ENCODE data around the gene TMEM53.

The TMEM53 gene

DNA sequence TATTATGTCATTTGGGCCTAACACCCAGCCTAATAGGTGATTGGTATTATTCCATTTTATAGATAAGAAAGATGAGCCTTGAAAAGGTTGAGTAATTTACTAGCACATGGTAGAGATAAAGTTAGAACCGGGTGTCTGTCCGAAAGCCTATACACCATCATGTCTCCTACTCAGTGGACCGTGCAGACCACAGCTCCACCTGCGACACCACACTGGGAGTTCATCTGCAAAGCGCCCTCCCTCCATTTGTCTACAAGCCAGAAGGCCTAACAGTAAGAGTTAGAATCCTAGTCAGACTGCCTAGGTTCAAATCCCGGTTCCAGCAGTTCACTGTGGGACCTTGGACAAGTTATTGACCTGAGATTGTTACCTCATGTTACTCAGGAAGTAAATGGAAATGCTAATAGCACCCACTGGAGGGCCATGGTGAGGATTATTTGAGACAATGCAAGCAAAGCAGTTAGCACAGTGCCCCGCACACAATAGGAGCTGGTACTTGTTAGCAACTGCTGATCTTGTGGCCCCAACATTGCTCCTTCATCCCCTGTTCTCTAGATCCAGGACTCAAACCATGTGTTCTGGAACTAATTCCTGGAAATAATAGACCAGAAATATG, 20.7 kb upstream of the TMEM53 start:
- Histone ChIP-seq H3K4me3 (ENCODE audit: low read length) (no peak overlapping the region), H3K4me1 (ENCODE audit: control insufficient read depth, insufficient read depth, low read length) (no peaks in the 10 kb centered on the region), H3K27ac (ENCODE audit: low read depth, low read length) (no peak overlapping the region), H3K27me3 (ENCODE audit: control insufficient read depth, insufficient read depth, low read length) (no peaks in the 10 kb centered on the region), H3K9ac (ENCODE audit: low read length) (no peak overlapping the region), H3K36me3 (ENCODE audit: control insufficient read depth, insufficient read depth, low read length) (no peaks in the 10 kb centered on the region)

DNA sequence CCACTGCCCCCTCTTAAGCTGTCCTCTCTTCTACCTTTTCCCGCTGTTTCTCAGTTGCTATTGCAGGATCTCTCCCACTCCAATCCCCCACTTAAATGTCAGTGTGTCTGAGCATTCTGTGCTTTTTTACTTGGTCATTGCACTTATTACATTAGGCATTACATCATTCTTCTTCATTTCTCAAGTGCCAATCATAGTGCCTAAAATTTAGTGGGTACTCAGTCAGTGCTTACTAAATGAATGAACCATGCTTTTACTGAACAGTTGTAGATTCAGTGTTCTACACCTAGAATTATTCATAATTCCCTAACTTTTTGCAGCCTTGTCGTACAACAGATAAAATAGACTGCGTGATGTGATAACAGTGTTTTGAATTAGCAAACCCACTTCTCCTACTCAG, 19.6 kb upstream of the TMEM53 start:
- no peak overlapping the region for H3K27ac ChIP-seq (ENCODE audit: low read depth, low read length)
- H3K4me3 ChIP-seq (ENCODE audit: low read length) = no peak overlapping the region
- H3K4me1 ChIP-seq (ENCODE audit: control insufficient read depth, insufficient read depth, low read length) = no peaks in the 10 kb centered on the region
- no peak overlapping the region for H3K9ac ChIP-seq (ENCODE audit: low read length)
- no peaks in the 10 kb centered on the region for H3K27me3 ChIP-seq (ENCODE audit: control insufficient read depth, insufficient read depth, low read length)
- no peaks in the 10 kb centered on the region for H3K36me3 ChIP-seq (ENCODE audit: control insufficient read depth, insufficient read depth, low read length)

DNA sequence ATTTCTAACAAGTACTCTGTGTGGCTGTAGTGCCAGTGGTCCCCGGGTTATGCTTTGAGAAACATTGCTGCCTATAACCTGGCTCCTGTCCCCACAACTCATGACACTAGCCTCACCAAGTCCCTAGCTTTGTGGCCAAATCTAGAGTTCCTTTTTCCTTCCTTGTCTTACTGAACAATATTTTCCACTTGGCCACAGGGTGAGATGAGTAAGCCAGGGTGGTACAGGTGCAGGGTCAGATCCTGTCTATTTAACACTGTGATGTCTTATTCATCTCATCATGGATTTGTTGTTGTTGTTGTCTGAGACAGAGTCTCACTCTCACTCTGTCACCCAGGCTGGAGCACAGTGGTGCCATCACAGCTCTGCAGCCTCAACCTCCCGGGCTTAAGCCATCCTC, 18.9 kb upstream of the TMEM53 start:
- Histone ChIP-seq H3K27ac (ENCODE audit: low read depth, low read length) (no peak overlapping the region), H3K27me3 (ENCODE audit: control insufficient read depth, insufficient read depth, low read length) (no peaks in the 10 kb centered on the region), H3K36me3 (ENCODE audit: control insufficient read depth, insufficient read depth, low read length) (no peaks in the 10 kb centered on the region), H3K4me1 (ENCODE audit: control insufficient read depth, insufficient read depth, low read length) (no peaks in the 10 kb centered on the region), H3K4me3 (ENCODE audit: low read length) (no peak overlapping the region), H3K9ac (ENCODE audit: low read length) (no peak overlapping the region)

DNA sequence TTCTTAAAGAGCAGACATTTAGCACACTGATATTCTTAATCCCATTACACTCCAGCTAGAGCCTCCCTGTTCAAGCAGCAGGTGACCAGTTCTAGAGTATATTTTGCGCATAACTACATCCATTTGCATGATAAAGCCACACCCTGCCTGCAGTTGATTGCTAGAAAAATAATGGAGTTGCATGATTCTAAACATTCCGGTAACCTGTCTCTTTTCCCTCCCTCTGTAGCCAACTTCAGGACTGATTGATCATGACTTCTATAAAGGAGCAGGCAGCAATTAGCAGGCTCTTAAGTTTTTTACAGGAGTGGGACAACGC, 15.1 kb upstream of the TMEM53 start:
- Histone ChIP-seq H3K27ac (ENCODE audit: low read depth, low read length) (no peak overlapping the region), H3K4me1 (ENCODE audit: control insufficient read depth, insufficient read depth, low read length) (no peaks in the 10 kb centered on the region), H3K9ac (ENCODE audit: low read length) (no peak overlapping the region), H3K27me3 (ENCODE audit: control insufficient read depth, insufficient read depth, low read length) (no peaks in the 10 kb centered on the region), H3K36me3 (ENCODE audit: control insufficient read depth, insufficient read depth, low read length) (no peaks in the 10 kb centered on the region), H3K4me3 (ENCODE audit: low read length) (no peak overlapping the region)

DNA sequence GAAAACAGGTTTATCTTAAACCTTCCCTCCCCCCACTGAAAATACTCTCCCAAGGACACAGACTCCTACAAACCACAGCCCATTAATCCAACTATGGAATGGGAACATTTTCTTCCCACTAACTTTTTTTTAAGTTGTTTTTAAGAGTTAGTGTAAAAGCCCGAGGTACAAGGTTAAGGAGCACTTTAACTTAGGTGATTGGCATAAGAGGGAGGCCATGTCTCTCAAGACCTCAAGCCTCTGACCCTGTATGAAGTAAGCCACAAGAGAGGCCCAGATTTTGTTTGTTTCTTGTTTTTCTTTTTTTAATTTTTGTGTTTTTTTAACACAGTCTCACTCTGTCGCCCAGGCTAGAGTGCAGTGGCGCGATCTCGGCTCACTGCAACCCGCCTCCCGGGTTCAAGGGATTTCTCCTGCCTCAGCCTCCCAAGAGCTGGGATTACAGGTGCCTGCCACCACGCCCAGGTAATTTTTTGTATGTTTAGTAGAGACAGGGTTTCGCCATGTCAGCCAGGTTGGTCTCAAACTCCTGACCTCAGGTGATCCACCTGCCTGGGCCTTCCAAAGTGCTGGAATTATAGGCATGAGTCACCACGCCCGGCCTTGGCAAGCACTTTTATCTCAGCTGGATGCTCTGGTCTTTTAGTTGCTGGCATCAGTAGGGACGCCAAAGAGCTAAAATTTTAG, 14.6 kb upstream of the TMEM53 start:
- H3K9ac ChIP-seq (ENCODE audit: low read length) = no peak overlapping the region
- H3K4me1 ChIP-seq (ENCODE audit: control insufficient read depth, insufficient read depth, low read length) = no peaks in the 10 kb centered on the region
- H3K27ac ChIP-seq (ENCODE audit: low read depth, low read length) = no peak overlapping the region
- no peak overlapping the region for H3K4me3 ChIP-seq (ENCODE audit: low read length)
- no peaks in the 10 kb centered on the region for H3K27me3 ChIP-seq (ENCODE audit: control insufficient read depth, insufficient read depth, low read length)
- no peaks in the 10 kb centered on the region for H3K36me3 ChIP-seq (ENCODE audit: control insufficient read depth, insufficient read depth, low read length)

DNA sequence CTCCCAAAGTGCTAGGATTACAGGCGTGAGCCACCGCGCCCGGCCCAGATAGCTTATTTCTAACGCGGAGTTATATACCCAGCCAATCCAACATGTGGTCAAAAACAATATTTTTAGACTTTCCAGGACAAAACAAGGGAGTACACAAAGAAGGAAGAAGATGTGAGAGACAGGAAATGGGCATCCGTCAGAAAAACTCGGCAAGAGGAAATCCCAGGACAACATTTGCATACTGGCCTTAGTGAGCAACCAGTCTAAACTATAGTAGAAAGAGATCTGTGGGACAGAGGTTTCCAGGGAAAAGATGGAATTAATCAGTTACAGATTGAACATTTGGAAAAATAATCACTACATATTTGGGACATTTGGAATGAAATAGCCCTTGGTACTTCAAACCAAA, 11.6 kb upstream of the TMEM53 start:
- H3K4me1 ChIP-seq (ENCODE audit: control insufficient read depth, insufficient read depth, low read length) = no peaks in the 10 kb centered on the region
- no peak overlapping the region for H3K27ac ChIP-seq (ENCODE audit: low read depth, low read length)
- no peaks in the 10 kb centered on the region for H3K36me3 ChIP-seq (ENCODE audit: control insufficient read depth, insufficient read depth, low read length)
- no peak overlapping the region for H3K9ac ChIP-seq (ENCODE audit: low read length)
- H3K4me3 ChIP-seq (ENCODE audit: low read length) = no peak overlapping the region
- H3K27me3 ChIP-seq (ENCODE audit: control insufficient read depth, insufficient read depth, low read length) = no peaks in the 10 kb centered on the region

DNA sequence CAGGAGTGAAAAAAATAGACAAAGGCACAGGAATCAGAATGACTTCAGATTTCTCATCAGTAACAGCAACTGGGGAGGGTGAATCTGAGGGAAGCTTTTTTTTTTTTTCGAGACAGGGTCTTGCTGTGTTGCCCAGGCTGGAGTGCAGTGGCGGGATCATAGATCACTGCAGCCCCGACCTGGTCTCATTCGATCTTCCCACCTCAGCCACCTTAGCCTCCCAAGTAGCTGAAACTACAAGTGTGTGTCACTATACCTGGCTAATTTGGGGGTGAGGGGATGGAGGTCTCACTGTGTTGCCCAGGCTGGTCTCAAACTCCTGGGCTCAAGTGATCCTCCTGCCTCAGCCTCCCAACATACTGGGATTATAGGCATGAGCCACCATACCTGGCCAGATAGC, 10.9 kb upstream of the TMEM53 start:
- no peaks in the 10 kb centered on the region for H3K4me1 ChIP-seq (ENCODE audit: control insufficient read depth, insufficient read depth, low read length)
- no peaks in the 10 kb centered on the region for H3K27me3 ChIP-seq (ENCODE audit: control insufficient read depth, insufficient read depth, low read length)
- H3K9ac ChIP-seq (ENCODE audit: low read length) = no peak overlapping the region
- H3K36me3 ChIP-seq (ENCODE audit: control insufficient read depth, insufficient read depth, low read length) = no peaks in the 10 kb centered on the region
- no peak overlapping the region for H3K4me3 ChIP-seq (ENCODE audit: low read length)
- H3K27ac ChIP-seq (ENCODE audit: low read depth, low read length) = no peak overlapping the region

DNA sequence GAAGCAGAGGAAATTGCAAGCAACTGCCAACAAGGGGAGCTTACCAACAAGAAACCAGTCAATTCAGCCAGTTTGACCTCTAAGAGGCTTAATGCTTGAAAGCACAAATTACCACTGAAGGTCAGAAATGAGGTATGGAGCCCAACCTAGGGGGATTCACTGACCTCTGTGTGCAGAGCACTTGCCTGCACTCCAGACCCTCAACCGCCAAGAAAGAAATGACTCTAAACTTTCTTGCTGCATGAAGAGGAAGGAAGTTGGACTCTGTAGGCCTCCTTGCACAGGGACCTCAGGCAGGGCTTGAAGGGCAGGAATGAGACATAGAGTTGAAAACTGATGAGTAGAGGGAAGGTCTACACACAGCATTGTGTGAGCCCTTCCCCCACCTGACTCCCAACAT, 10.2 kb upstream of the TMEM53 start:
- no peak overlapping the region for H3K27ac ChIP-seq (ENCODE audit: low read depth, low read length)

DNA sequence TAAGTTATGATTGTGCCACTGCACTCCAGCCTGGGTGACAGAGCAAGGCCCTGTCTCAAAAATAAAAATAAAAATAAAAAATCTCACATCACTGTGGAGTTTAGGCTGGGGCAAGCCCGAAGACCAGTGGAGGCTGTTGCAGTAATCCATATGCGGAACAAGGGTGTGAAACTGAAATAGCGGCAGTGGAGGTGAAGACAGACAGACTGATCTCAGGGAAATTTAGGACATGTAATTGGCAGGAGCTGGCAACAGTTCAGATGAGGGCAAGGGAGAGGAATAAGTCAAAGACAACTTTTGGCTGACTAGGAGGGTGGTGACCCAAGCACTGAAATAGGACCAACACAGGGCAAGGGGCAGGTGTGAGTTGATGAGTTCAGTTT, 8.6 kb upstream of the TMEM53 start:
- Histone ChIP-seq H3K27ac (ENCODE audit: low read depth, low read length) (no peak overlapping the region), H3K4me3 (ENCODE audit: low read length) (no peak overlapping the region), H3K27me3 (ENCODE audit: control insufficient read depth, insufficient read depth, low read length) (no peaks in the 10 kb centered on the region), H3K4me1 (ENCODE audit: control insufficient read depth, insufficient read depth, low read length) (no peaks in the 10 kb centered on the region), H3K9ac (ENCODE audit: low read length) (no peak overlapping the region), H3K36me3 (ENCODE audit: control insufficient read depth, insufficient read depth, low read length) (no peaks in the 10 kb centered on the region)

More for the DNA sequence above, 10.2 kb upstream of the TMEM53 start:
- no peak overlapping the region for H3K4me3 ChIP-seq (ENCODE audit: low read length)
- no peaks in the 10 kb centered on the region for H3K4me1 ChIP-seq (ENCODE audit: control insufficient read depth, insufficient read depth, low read length)
- H3K27me3 ChIP-seq (ENCODE audit: control insufficient read depth, insufficient read depth, low read length) = no peaks in the 10 kb centered on the region
- no peaks in the 10 kb centered on the region for H3K36me3 ChIP-seq (ENCODE audit: control insufficient read depth, insufficient read depth, low read length)
- no peak overlapping the region for H3K9ac ChIP-seq (ENCODE audit: low read length)

DNA sequence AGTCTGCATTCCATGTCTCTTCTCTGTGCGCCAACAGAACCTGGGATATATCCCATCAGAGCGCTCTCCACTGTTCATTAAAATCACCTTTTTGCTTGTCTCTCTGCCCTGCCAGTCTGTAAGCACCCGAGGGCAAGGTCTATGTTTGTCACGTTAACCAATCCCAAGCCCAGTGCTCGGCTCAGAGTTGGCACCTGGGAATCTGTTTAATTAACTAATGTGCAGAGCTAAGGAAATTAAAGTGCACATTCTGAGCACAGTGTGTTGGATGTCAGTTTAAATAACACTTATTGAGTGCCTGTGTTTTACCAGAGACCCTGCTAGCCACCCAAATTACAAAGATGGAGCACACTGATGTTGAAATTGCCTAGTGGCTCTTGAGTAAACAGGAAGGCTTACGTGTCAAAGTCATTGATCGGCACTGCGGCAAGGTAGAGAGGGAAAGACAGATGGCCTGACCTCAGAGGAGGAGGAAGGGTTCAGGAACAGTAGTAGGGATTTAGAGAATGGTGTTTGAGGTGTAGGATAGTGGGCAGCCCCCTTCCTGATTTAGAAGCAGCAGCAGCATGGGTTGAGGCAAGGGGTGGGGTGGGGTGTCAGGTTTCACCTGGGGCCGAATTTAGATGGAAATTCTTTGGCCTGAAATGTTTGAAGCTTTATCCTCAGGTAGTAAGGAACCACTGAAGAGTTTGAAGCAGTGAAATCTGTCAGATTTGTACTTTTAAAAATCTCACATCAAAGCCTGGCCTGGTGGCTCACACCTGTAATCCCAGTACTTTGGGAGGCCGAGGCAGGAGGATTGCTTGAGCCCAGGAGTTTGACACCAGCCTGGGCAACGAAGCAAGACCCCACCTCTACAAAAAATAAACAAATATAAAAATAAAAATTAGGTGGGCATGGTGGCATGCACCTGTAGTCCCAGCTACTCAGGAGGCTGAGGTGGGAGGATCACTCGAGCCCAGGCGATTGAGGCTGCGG, 7.9 kb upstream of the TMEM53 start:
- Histone ChIP-seq H3K27ac (ENCODE audit: low read depth, low read length) (no peak overlapping the region), H3K4me3 (ENCODE audit: low read length) (no peak overlapping the region), H3K9ac (ENCODE audit: low read length) (no peak overlapping the region), H3K27me3 (ENCODE audit: control insufficient read depth, insufficient read depth, low read length) (no peaks in the 10 kb centered on the region), H3K36me3 (ENCODE audit: control insufficient read depth, insufficient read depth, low read length) (no peaks in the 10 kb centered on the region), H3K4me1 (ENCODE audit: control insufficient read depth, insufficient read depth, low read length) (no peaks in the 10 kb centered on the region)

DNA sequence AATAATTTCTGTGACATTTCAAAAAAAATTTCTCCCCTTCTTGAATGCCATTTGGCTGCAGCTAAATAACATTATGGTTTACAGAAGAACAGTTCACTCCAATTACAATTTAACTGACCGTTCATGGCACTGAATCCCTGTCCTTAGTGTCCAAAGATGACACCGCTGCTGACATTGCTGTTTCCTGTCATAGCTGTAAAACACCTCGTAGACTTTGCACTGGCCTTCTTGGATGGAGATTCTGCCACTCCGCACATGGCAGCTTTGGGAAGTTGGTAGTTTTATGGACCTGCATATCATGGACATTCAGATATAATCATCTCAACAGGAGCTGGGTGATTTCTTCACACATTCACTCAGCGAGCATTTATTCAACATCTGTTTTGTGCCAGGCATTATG, 5.2 kb upstream of the TMEM53 start:
- Histone ChIP-seq H3K27me3 (ENCODE audit: control insufficient read depth, insufficient read depth, low read length) (no peaks in the 10 kb centered on the region), H3K36me3 (ENCODE audit: control insufficient read depth, insufficient read depth, low read length) (no peaks in the 10 kb centered on the region), H3K4me1 (ENCODE audit: control insufficient read depth, insufficient read depth, low read length) (no peaks in the 10 kb centered on the region), H3K27ac (ENCODE audit: low read depth, low read length) (no peak overlapping the region), H3K4me3 (ENCODE audit: low read length) (no peak overlapping the region), H3K9ac (ENCODE audit: low read length) (no peak overlapping the region)

DNA sequence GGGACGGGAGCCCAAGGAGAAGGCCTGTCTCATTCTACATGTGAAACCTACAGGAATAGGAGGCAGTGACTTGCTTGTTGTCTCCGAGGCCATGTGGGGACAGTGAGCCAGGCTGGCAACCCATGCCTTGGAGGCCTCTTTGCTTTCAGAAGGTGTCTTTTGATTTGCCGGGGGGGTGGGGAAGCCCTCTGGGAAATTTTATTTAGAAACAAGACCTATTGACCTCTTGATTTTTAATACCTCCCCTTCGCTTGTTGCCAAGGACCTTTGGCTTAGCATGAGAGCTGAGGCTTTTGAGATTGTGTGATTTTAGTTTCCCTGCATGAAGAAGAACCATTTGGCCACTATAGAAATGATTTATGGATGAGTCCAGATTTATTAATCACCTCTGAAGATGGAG, 4.3 kb upstream of the TMEM53 start:
- Histone ChIP-seq H3K27ac (ENCODE audit: low read depth, low read length) (no peak overlapping the region), H3K36me3 (ENCODE audit: control insufficient read depth, insufficient read depth, low read length) (no peaks in the 10 kb centered on the region), H3K27me3 (ENCODE audit: control insufficient read depth, insufficient read depth, low read length) (no peaks in the 10 kb centered on the region)

More for the DNA sequence above, 4.3 kb upstream of the TMEM53 start:
- H3K9ac ChIP-seq (ENCODE audit: low read length) = no peak overlapping the region
- peaks cover under 1% of the 10 kb centered on the region for H3K4me1 ChIP-seq (ENCODE audit: control insufficient read depth, insufficient read depth, low read length)
- no peak overlapping the region for H3K4me3 ChIP-seq (ENCODE audit: low read length)
